Sciatic nerve (tissue), 2 donors: Measurements from ENCODE around the gene RAD51B. TPM values are rescaled to one million over a fixed set of nuclear protein-coding genes. Genes with fewer than 3 reads are reported as not detected.

Experiments used
- ATAC-seq: fragments of 200-7000 bp; cut with Tn5 transposase; one replicate; pipeline ENCODE4 v1.9.1; 2020; ENCODE audit warnings: mild to moderate bottlenecking, moderate library complexity
- DNase-seq: peaks from one replicate; pipeline ENCODE4 v3.0.0-alpha.2; 2020; ENCODE audit warnings: low spot score
- intact Hi-C: fragments of 100-400 bp; cut with DNase I; formaldehyde crosslinking; loops from one replicate; pipeline ENCODE4 v1.14.2; 2022
- total RNA-seq: library from RNA; stranded (reverse); fragmentation: NEBNext Ultra II Directional; extraction: Animal tissue kit (Norgen Biotek cat#: 25700); gene quantifications from one replicate; pipeline ENCODE4 v1.2.1, GENCODE V29; 2021
- donor health status: DM: no; HTN: no; CAD: no.
- donor health status: DM: no; HTN: no; CAD: no.

RAD51B gene
- total RNA-seq, 1 donor from 2014 or later: 30.4 TPM

- ATAC-seq (no peak), DNase-seq (no peak)
- intact Hi-C loops: no loop called here
Measured at GRCh38 chr14:67938071-67938470, 118.5 kb downstream of the RAD51B start.

GRCh38 chr14:67940486-67941455, 121.2 kb downstream of the RAD51B start:
- intact Hi-C loops: no loop called here

GRCh38 chr14:67941456-67942018, 122.0 kb downstream of the RAD51B start:
- intact Hi-C loops: no loop called here
- ATAC-seq (peak; percentile 50), DNase-seq (no peak)

More at GRCh38 chr14:67940486-67941455, 121.2 kb downstream of the RAD51B start:
- ATAC-seq (peak; percentile 92), DNase-seq (no peak)

- DNase-seq: no peak
- ATAC-seq: peak; percentile 31
- intact Hi-C loops: no loop called here
Measured at GRCh38 chr14:67942080-67942710, 122.6 kb downstream of the RAD51B start.

GRCh38 chr14:67943947-67944346, 124.4 kb downstream of the RAD51B start:
- ATAC-seq: peak; percentile 39
- intact Hi-C loops: no loop called here
- peak; percentile 79 for DNase-seq

GRCh38 chr14:67944605-67945004, 125.0 kb downstream of the RAD51B start:
- intact Hi-C loops: no loop called here
- DNase-seq (no peak), ATAC-seq (no peak)

GRCh38 chr14:67949771-67950170, 130.2 kb downstream of the RAD51B start:
- DNase-seq (no peak), ATAC-seq (no peak)
- intact Hi-C loops: no loop called here

- no peak for DNase-seq
- intact Hi-C loops: no loop called here
- ATAC-seq: no peak
Measured at GRCh38 chr14:67950386-67950785, 130.8 kb downstream of the RAD51B start.

GRCh38 chr14:67951529-67952135, 132.1 kb downstream of the RAD51B start:
- intact Hi-C loops: no loop called here
- DNase-seq (no peak), ATAC-seq (no peak)

- DNase-seq (no peak), ATAC-seq (no peak)
- intact Hi-C loops: no loop called here
Measured at GRCh38 chr14:67952381-67952780, 132.8 kb downstream of the RAD51B start.

GRCh38 chr14:67952786-67953185, 133.2 kb downstream of the RAD51B start:
- DNase-seq: no peak
- intact Hi-C loops: no loop called here
- ATAC-seq: no peak

GRCh38 chr14:67955261-67955660, 135.7 kb downstream of the RAD51B start:
- intact Hi-C loops: no loop called here
- no peak for ATAC-seq
- no peak for DNase-seq

GRCh38 chr14:67957946-67958345, 138.4 kb downstream of the RAD51B start:
- intact Hi-C loops: no loop called here

GRCh38 chr14:67961676-67962075, 142.1 kb downstream of the RAD51B start:
- no peak for DNase-seq
- intact Hi-C loops: no loop called here
- no peak for ATAC-seq

More at GRCh38 chr14:67957946-67958345, 138.4 kb downstream of the RAD51B start:
- ATAC-seq (no peak), DNase-seq (no peak)

GRCh38 chr14:67962215-67962644, 142.7 kb downstream of the RAD51B start:
- DNase-seq (no peak), ATAC-seq (no peak)
- intact Hi-C loops: no loop called here

- intact Hi-C loops: no loop called here
- DNase-seq: no peak
- no peak for ATAC-seq
Measured at GRCh38 chr14:67963545-67963944, 144.0 kb downstream of the RAD51B start.

- DNase-seq (no peak), ATAC-seq (peak; percentile 79)
- intact Hi-C loops: no loop called here
Measured at GRCh38 chr14:67963960-67964812, 144.6 kb downstream of the RAD51B start.

GRCh38 chr14:67965696-67966095, 146.1 kb downstream of the RAD51B start:
- intact Hi-C loops: no loop called here
- DNase-seq (no peak), ATAC-seq (no peak)

- no peak for ATAC-seq
- intact Hi-C loops: no loop called here
Measured at GRCh38 chr14:67967206-67967605, 147.6 kb downstream of the RAD51B start.

More at GRCh38 chr14:67967206-67967605, 147.6 kb downstream of the RAD51B start:
- DNase-seq: no peak
